ENCODE data around the gene VASN. TPM values are rescaled to one million over a fixed set of nuclear protein-coding genes. Genes with fewer than 3 reads are reported as not detected.

The VASN gene
- total and polyA plus RNA-seq, 12 donors = 0.77 to 44.7 (median 21.3) TPM

- H3K27me3 ChIP-seq = no peaks in the 10 kb centered on the region
- H3K4me3 ChIP-seq = no peak overlapping the region
- 86 to 91% (median 88%) methylated on average over 24 to 32 of the region's 32 CpGs for WGBS, 4 donors
- peaks cover 0 to 62% of the 10 kb centered on the region in 2 donors for H3K36me3 ChIP-seq (replicated peaks in 1 of 2)
- DNase-seq = no peak
- H3K27ac ChIP-seq = no peak overlapping the region
- peaks cover 0 to 11% of the 10 kb centered on the region in 2 donors for H3K4me1 ChIP-seq (replicated peaks in 1 of 2)
- no peak for TF ChIP-seq POLR2A (IDR thresholded peaks at IDR 0.05)
- TF ChIP-seq, protein P1, sequence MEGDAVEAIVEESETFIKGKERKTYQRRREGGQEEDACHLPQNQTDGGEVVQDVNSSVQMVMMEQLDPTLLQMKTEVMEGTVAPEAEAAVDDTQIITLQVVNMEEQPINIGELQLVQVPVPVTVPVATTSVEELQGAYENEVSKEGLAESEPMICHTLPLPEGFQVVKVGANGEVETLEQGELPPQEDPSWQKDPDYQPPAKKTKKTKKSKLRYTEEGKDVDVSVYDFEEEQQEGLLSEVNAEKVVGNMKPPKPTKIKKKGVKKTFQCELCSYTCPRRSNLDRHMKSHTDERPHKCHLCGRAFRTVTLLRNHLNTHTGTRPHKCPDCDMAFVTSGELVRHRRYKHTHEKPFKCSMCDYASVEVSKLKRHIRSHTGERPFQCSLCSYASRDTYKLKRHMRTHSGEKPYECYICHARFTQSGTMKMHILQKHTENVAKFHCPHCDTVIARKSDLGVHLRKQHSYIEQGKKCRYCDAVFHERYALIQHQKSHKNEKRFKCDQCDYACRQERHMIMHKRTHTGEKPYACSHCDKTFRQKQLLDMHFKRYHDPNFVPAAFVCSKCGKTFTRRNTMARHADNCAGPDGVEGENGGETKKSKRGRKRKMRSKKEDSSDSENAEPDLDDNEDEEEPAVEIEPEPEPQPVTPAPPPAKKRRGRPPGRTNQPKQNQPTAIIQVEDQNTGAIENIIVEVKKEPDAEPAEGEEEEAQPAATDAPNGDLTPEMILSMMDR (IDR thresholded peaks at IDR 0.05) = no peak
- intact Hi-C loops (cut with DNase I) = loop anchor here (5.0 to 10.0 kb wide), 2 partner anchors 48 to 130 kb away; no protein-coding TSS in a partner anchor
- no peaks in the 10 kb centered on the region for H3K9me3 ChIP-seq (replicated peaks in 1 of 3)
Measured at GRCh38 chr16:4334724-4335495, 36.7 kb upstream of the VASN start.

GRCh38 chr16:4336701-4337539 lies 34.7 kb upstream of the VASN start:
- 87 to 96% (median 93%) methylated on average over 13 to 41 of the region's 41 CpGs for WGBS, 4 donors
- H3K36me3 ChIP-seq (replicated peaks in 1 of 2) = peaks cover 0 to 71% of the 10 kb centered on the region in 2 donors

GRCh38 chr16:4337540-4338088 lies 34.0 kb upstream of the VASN start:
- intact Hi-C loops (cut with DNase I) = loop anchor here in 1 of 2 donors (10.0 kb wide), 1 partner anchor 133 kb away; no protein-coding TSS in a partner anchor
- Histone ChIP-seq H3K27me3 (no peaks in the 10 kb centered on the region), H3K4me1 (replicated peaks in 1 of 2) (peaks cover 0 to 8% of the 10 kb centered on the region in 2 donors), H3K4me3 (no peak overlapping the region), H3K9me3 (replicated peaks in 1 of 3) (no peaks in the 10 kb centered on the region), H3K27ac (peak overlapping the region in 1 of 5 donors; percentile 16), H3K36me3 (replicated peaks in 1 of 2) (peaks cover 0 to 66% of the 10 kb centered on the region in 2 donors)
- TF ChIP-seq, protein P1 (IDR thresholded peaks at IDR 0.05) = no peak
- no peak for TF ChIP-seq POLR2A (IDR thresholded peaks at IDR 0.05)
- WGBS, 4 donors = 73 to 84% (median 81%) methylated on average over 2 to 12 of the region's 12 CpGs
- no peak for DNase-seq

More at GRCh38 chr16:4336701-4337539, 34.7 kb upstream of the VASN start:
- peak overlapping the region in 1 of 5 donors; percentile 36 for H3K27ac ChIP-seq
- no peaks in the 10 kb centered on the region for H3K9me3 ChIP-seq (replicated peaks in 1 of 3)
- H3K4me3 ChIP-seq = no peak overlapping the region
- peaks cover 0 to 8% of the 10 kb centered on the region in 2 donors for H3K4me1 ChIP-seq (replicated peaks in 1 of 2)
- H3K27me3 ChIP-seq = no peaks in the 10 kb centered on the region
- intact Hi-C loops (cut with DNase I) = loop anchor here in 1 of 2 donors (10.0 kb wide), 1 partner anchor 132 kb away; no protein-coding TSS in a partner anchor
- no peak for TF ChIP-seq POLR2A (IDR thresholded peaks at IDR 0.05)
- TF ChIP-seq, protein P1 (IDR thresholded peaks at IDR 0.05) = no peak
- no peak for DNase-seq
